NCI-H748 (cell line): ENCODE measurements around the gene KIF5C.

Experiments used
- DNase-seq: peaks from one replicate; lab custom pipeline; 2025; ENCODE audit not compliant: unreplicated experiment; lab: John Stamatoyannopoulos, UW

The KIF5C gene

DNA sequence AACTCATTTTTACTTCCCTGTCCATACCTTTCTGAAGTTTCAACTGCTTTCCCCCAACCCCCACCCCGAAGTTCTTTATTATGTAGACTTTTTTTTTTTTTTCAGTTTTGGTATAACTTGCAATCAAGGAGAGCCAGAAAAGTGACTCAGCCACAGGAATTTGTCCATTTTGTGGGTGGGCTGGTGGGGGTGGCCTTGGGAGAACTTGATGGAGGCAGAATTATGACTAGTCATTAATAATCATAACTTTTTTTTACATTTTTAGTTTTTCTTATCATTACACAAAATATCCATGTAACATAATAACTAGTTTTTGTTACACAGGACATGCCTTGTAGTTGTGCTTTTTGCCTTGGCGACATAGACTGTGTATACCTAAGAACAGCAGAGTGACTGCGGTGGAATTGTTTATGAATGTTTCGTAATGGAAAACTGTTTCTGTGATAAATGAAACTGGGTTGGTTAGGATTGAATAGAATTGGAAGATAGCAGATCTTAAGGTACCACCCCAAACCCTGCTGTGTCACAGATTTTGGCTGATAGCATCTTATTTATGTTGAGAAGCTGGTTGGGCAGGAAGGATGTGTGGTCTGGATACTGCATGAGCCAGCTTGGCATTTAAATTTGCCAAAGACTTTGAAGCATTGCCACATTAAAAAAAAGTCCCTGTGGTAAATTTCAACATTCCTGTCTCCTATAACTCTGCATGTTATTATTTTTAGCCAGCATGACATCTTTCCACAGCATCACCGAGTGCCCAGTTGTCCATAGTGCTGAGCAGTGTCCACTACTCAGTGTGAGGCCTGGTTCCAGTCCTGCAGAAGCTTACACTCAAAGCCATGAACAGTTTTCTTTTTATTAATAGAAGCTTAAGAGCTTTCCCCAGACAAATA lies 194.2 kb downstream of the KIF5C start:
- no peak for DNase-seq

DNA sequence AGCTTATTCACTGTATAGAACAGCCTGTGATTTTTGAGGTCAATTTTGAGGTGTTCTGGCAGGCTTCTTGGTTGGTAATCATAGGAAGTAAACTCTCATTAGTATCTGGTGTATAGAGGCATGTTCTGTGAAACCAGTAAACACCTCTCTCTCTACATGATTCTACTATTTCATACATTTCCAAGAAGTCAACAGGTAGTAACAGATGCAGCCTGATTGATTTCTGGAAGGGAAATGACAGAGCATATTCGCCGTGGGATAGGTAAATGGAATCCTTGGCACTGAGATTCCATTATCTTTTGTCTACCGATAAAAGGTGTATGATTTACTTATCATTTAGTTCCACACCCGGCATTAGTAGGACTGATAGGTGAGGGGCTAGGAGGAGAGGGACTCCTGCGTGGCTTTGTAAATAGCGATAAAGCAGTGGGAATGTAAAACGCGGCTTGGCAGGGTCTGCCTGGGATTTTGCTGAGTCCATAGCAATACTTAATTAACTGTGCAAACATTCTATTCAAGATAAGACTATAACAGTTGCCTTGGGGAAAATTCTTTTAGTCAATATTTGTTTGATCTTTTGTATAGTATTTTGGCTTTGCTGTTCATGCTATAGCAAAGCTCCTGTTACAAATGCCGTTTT lies 195.8 kb downstream of the KIF5C start:
- DNase-seq = peak; percentile 83

DNA sequence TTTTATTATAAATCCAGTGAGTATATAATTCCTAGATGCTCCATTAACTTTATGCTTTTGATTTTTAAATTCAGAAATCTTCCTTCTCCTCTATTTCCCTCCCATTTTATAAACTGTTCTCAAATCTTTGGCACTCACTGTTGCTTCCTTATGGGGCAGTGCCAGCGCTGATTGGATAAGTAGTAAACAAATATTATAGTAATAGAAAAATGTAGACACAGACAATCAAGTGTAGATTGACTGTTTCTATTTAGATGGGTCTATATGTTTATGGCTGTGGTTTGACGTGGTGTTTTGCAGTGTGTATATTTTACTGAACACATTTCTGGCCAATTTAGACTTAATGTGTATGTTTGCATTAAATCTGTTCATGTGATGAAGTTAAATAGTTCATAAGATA lies 200.1 kb downstream of the KIF5C start:
- DNase-seq = no peak

DNA sequence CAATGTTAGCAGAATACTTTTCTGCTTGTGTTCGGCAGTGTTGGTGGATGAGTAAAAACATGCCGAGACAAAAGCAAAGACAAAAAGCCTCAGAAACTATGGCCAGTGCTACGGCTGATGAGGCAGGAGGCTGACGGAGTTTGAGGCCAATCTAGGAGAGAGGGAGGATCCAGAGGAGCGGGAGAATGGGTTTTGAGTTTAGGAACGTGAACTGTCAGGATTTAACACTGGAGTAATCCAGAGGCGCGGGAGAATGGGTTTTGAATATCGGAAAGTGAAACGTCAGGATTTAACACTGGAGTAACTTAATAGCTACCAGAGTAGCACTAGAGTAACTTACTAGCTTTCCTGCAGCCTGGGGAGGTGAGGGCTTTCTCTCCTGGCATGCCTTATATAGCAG lies 200.8 kb downstream of the KIF5C start:
- DNase-seq = no peak
